ENCODE data around the gene ANKRD13A.

ANKRD13A gene

DNA sequence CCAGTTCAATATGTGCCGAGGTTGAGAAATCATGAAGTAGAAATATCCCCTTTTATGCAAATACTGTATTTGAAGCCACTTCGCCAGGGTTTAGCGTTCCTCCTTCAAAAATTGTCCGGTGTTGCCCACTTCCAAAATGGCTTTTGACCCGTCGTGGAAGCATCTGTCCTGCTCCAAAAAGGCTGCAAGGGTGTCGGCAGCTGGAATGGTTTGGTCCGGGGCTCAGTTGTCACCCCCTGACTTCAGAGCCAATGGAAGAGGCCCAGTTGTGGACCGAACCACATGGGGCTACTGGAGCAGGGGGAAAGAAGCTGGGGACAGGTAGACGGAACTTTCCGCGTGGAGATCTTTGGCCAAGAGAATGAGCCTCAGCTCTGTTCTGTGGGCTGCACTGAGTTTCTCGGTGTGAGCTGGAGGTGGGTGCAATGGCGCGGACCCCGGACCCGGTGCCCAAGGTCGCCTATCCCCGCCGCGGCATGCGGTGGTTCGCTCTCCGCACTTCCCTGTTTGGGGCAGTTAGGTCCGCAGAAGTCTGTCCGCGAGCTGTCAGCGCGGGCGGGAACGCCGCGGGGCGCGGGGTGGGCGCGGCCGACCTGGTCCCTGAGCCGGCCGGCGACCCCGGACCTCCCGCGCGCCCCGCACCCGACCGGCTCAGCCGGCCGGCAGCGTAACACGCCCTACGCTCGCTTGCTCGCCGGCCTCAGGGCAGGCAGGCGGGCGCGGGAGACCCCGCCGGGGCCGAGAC is at the start of gene ANKRD13A:
ANKRD13A (plus strand) TSS at position 527 of the 745 bp plus-strand sequence. CDS start 259 bp downstream, outside the sequence.
- DNase-seq: peak; percentile 97

DNA sequence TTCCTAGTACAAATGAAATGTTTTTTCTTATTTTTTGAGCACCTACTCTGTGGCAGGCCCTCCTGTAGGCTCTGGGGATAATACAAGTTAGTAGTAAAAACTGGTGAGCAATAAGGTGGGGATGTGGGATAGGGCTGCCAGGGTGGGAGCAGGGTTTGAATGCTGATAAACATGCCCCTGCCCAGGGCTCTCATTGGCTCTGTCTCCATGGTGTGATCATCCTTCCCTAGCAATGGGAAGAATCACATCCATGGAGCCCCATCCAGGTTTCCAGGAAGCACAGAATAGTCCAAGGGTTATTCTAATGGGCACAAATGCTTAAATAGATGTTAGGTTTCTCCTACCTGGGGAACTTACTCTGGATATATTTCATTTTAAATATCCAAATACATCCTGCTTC is 48.6 kb upstream of the ANKRD13A start:
- no peak for DNase-seq

DNA sequence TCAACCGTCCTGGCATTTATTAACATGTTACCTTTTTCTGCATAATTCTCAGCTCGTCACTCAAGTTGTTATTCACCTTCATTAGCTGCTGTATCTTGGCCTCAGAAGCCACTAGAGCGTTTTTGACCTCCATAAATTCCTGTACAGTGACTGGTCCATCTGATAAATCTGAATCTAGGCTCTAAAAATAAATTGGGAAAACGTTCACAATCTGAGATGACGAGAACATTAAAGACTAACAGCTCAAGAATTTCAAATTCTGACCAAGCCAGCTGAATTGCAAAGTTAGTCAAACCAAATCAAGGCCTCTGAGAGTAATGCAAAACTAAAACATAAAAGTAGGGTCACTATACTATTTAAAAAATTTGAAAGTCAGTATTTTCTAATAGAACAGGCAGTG is 48.1 kb upstream of the ANKRD13A start:
- DNase-seq: no peak

DNA sequence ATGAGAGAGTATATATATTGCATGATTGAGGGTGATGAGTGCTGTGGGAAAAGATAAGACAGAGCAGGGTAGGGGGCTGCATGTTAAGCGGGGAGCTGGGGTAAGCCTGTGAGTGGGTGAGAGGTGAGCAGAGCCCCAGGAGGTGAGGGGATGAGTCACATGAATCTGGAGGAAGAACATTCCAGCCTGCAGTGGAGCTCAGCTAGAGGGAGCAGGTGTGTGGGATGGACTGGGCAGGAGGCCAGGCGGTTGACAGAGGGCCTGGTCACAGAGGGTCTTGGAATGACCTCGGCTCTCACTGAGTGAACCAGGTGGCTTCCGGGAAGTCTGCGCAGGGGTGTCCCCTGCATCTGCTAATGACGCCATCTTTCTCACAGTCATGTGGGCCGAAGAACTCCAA is 47.5 kb upstream of the ANKRD13A start:
- no peak for DNase-seq

DNA sequence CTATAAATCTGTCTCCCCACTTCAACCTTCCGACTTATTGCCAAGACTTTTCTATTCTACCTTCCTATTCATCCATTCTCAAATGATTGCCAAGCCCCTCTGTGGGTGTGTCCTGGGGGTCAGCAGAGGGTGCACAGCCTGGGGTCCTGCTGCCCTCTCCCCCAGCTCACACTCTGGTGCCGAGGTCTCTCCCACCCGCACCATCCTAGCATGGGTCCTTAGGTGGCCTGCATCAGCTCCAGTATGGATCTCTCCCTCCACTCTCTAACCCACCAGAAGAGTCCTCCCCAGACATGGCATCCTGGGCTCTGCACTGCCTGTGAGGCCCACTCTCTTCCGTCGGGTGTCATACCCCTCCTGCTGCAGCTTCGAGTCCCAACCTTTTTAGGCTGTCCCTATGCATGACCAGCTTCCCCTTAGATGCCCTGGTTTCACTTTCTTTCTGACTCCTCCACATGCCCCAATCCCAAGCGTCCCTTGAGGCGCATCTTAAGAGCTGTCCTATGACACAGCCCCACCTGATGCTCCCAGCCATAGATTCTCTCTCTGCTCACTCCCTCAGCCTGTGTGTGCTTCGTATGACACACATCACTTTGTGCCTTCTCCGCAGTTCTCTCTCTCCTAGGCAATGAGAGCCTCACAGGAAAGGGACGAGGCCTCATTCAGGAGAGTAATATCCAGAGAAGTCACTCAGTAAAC is 46.9 kb upstream of the ANKRD13A start:
- no peak for DNase-seq

DNA sequence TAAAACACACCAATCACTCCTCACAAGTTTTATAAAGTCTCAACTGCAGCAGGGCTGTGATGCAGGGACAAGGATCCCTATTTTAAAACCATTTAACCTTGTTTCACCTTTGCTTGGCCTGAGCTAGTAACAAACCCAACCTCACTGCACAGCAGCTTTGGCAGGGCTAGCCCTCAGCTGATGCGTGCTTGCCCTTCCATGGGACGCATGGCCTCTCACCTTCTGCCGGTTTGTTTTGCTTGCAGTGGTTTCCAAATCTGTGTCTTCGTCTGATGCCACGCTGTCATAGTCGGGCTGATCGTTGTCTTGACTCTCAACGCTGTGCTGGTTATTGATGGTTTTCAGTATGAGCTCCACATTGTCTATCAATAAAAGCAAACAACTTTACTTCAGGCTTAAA is 46.4 kb upstream of the ANKRD13A start:
- no peak for DNase-seq

DNA sequence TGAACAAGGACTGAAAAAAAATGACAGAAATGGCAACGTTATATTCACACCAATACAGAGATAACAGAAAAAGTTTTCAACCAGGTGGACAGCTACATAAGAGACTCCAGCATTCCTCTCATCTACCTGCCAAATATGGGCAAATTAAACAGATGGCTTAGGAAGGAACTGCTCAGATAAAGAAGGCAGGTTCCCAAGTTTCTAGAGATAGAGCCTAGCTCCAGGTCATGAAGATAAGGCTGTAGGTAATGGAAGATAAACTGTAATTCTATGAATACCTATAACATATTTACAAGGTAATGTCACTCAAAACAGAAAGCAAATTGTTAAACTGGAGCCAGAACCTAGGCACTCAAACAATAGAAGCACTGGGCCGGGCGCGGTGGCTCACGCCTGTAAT is 45.6 kb upstream of the ANKRD13A start:
- no peak for DNase-seq

DNA sequence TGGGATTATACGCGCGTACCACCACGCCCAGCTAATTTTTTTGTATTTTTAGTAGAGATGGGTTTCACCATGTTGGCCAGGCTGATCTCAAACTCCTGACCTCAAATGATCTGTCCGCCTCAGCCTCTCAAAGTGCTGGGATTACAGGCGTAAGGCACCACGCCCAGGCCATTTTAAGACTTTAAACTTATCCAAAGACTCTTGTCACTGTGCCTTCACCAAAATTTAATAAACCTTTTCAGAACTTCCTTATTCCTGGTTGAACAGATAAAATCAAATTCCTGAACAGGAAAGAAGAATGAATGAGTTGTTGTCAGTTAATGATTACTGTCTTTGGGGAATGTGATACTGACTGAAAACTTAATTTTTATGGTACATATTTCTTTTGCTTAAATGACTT is 40.9 kb upstream of the ANKRD13A start:
- DNase-seq: no peak

DNA sequence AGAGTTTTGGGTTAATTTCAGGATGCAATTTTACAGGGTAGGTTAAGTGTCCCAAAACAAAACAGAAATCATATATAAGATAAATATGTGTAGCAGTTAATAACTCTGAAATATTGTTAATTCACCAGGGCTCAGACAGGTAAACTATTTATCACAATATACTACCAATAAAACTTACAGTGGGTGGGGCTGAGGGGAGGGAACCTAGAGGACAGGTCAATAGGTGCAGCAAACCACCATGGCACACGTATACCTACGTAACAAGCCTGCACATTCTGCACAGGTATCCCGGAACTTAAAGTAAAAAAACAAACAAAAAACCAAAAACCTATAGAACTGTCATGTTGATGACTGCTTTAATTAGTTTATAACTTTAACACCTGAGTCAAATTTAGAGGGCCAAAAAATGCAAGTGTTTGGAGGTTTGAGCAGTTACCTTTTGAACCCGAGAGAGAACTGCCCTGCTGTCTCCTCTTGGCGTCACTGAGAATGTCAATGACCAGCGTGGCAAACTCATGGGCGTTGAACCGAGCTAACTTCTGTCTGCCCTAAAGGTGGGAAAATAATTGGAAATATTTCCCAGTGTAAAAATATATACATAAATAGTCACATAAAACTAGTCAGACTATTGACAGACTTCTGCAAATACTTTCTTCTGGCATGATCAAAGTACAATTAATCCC is 39.7 kb upstream of the ANKRD13A start:
- no peak for DNase-seq

DNA sequence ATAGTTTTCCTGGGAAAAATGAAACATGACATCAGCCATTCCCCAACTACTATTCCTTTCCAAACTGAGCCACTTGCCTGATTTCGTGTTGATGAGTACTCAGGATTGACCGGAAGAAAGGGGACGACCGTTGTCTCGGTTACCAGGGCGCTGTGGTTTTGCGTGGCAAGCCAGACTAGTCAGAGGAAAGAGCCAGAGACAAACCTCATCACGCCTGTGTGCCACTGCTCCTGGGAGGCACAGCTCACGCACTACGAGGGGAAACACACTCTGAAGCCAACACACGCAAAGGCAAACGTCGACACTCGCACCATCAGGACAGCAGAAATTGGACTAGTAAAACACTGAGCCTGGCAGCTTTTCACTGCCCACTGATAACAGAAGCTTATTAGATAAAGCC is 38.0 kb upstream of the ANKRD13A start:
- DNase-seq: no peak

DNA sequence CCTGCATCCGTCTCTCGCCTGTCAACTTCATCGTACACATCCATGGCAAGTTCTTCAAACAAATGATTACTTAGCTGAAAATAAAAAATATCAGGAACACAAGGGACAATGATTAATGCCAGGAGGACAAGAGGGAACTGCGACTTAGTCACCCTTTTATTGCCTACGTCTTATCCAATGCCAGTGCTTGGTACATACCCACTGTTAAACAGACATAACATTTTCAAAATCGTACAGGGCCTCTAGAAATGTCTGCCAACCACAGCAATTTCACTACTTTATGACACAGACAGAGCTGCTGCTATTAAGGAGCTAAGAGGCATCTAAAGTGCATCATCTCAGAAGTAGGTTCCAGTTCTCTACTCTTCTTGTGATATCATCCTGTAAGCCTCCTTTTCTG is 37.6 kb upstream of the ANKRD13A start:
- no peak for DNase-seq

DNA sequence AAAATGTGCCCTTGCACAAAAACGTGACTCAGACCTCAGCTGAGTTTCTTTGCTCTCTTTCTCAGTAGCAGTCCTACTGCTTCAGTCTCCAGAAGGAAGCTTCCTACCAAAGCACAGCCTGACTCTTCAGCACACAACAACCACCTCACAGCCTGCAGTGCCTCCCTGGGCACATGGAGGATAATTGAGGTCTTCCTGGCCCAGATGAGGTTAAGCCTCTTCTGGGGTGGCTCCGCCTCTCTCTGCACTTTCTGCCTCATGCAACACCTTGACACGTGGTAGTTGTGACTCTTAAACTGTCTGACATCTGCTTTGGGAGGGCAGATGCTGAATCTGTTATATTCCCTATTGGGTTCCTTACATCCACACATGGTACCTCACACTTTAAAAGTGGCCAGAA is 36.8 kb upstream of the ANKRD13A start:
- no peak for DNase-seq

DNA sequence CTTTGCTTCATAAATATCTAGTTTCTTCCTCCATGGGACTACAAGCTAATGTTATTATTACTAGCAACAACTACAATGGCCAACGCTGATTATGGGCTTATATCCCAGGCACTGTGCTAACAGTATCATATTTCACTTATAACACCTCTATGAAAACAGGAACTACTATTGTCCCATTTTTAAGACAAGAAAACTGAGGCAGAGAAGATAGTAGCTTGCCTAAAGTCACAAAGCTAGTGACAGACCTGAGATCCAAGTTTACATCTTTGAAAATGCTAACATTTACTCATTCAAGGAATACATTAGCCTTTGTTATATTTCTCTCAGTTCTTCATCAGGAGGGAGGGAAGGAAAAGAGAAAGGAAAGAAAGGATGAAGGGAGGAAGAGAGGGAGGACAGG is 35.9 kb upstream of the ANKRD13A start:
- DNase-seq: no peak

DNA sequence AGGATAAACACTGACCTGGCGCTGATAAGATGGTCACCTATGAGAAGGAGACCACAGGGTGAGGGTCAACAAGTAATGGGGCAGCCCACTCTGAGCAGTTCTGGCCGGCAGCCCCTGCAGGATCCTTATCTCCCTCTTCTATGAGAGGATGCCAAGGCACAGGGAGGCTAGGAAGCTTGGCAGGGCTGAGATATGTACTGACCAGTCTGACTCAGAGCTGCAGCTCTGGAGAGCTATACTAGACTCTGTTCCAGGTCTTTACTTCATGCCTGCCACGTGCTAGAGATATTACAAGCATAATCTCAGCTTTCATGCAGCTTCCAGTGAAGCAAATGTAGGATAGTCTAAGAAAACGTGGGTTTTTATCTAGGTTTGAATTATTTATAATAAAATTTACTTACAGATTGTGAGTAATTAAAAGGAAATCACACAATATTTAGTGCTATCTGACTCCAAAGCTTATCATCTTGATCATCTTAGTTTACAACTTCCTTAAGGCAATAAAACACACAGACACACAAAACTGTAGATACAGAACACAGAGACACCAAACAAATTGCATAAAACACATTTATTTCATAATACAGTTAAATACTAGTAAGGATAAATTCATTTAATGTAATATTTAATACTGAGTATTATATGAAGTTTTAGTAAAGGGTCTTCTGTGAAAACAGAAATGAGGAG is 35.3 kb upstream of the ANKRD13A start:
- DNase-seq: no peak

DNA sequence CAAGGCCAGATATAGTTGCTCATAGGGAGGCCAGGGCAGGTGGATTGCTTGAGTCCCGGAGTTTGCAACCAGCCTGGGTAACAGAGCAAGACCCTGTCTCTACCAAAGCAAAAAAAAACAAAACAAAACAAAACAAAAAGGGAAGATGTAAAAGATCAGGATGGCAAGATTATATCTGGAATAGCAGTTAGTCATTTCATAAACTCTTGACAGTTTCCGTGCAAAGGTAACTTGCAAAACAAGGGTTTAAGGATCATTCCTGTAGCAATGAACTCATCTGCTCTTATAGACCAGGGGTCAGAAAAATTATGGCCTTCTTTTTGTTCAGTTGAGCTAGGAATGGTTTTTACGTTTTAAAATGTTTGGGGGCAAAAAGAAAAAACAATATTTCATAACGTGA is 32.7 kb upstream of the ANKRD13A start:
- DNase-seq: no peak

DNA sequence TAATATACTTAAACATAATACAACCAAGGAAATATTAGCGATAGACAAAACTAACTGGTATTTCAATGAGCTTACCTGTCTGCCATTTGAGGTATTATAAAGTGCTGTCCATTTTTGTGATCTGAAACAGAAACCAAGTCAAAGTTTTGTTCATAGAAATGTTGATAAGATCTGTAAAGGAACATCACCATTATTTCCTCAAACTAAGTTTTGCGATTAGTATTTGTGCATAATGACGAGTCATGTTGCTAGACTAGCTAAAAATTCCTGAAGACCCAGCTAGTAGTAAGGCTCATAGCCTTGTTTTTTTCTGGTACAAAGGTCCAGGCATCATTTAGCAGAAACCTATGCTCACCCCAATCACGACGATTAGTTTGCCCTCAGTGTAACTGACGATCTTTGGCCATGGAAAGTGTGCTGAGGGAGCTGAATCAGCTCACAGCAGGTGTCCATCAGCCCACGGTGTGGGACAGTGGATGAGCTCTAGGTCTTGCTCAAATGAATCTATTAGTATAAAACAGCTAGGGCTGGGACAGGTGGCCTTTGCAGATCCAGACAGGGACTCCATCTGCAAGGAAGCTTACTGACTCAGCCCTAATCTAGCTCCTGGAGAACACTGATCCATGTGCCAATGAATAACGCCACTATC is 31.7 kb upstream of the ANKRD13A start:
- no peak for DNase-seq

DNA sequence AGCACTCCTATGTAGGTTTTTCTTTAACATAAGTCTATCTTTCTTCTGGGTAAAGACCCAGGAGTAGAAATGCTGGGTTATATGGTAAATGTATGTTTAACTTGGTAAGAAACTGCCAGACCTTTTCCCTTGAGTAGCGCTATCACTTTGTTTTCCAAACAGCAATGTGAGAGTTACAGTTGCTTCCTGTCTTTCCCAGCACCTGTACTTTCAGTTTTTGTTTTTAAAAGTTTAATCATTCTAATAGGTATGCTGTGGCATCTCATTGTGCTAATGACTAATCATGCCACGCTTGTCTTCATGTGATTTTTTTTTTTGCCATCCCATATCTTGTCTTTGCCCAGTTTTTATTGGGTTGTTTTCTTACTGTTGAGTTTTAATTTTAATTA is 31.2 kb upstream of the ANKRD13A start:
- no peak for DNase-seq

DNA sequence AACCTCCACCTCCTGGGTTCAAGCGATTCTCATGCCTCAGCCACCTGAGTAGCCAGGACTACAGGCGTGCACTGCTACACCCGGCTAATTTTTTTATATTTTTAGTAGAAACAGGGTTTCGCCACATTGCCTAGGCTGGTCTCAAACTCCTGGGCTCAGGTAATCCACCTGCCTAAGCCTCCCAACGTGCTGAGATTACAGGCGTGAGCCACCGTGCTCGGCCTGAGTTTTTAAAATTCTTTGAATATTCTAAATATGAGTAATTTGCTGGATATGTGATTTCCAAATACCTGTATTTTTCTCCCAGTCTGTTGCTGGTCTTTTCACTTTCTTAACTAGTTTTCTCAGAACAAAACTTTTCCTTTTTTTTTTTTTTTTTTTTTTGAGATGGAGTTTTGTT is 30.4 kb upstream of the ANKRD13A start:
- DNase-seq: no peak

DNA sequence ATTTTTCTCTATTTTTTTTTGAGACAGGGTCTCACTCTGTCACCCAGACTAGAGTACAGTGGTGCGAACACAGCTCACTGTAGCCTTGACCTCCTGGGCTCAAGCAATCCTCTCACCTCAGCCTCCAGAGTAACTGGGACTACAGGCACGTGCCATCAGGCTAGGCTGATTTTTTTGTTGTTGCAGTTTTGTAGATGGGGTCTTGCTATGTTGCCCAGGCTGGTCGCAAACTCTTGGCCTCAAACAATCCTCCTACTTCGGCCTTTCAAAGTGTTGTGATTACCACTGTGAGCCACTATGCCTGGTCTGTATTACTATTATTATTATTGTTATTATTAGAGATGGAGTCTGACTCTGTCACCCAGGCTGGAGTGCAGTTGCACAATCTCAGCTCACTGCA is 26.4 kb upstream of the ANKRD13A start:
- no peak for DNase-seq

DNA sequence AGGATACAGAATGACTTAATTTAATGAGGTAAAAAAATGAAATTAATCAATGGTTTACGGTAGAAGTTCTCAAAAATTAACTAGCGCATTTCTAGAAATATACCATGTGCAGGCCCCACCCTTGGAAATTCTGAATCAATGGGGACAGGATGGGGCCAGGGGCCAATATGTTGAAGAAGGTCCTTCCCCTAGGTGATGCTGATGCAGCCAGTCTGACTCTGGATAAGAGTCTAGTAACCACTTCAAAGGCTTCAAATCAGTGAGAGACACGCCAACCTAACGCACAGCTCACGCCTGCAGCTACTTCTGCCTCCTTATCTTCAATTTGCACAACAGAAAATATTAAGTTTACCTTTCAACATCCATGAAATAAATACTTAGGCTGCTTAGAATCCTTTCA is 17.9 kb upstream of the ANKRD13A start:
- DNase-seq: no peak

DNA sequence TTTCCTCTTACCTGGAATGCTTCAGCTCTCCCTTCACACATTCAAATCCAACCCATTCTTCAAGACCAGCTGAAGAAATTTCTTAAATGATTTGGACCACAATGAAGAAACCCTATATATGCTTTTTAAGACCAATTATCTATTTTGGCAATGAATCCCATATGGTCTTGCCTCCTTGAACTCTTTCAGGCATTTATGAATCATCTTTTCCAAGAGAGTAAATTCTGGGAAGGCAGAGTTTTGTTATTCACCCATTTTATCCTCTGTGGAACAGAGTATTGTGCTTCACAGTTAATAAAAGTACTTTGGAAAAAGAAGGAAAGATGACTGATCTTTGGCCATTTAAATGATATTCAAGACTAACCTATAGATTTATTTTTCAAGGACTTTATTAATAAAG is 17.0 kb upstream of the ANKRD13A start:
- no peak for DNase-seq

DNA sequence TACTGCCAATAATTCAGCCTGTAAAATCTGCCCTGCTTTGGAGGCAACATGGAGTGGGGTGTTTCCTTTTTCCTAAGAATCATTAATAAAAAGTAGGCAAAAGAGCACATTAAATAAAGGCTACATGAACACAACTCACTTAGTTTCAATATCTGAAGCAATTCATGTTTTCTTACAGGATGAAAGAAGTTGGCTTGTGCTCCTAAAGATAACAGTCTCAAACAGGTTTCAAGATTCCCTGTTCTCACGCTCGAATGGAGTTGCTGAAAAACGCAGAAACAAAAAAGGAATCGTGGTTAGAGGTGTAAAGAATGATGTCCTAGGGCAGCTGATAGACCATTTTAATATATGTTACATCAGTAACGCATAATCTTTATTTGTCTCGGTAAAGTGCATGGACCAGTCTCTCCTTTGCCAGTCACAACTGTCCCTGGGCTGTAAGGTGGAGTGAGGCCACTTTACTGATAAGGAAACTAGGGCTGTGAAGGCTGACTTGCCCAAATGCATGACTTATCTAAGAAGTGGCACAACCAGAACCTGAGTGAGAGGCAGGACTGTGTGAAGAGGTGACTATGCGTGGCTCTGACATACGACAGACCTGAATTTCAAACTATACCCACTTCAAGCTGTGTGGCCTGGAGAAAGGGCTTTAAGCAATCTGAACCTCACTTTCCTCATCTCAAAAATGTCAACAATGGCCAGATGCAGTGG is 15.6 kb upstream of the ANKRD13A start:
- DNase-seq: peak; percentile 49
